Neutrophil (primary cell): ENCODE measurements around the gene COA1.
"Not testable (repeated sequence)": the region's sequence is repeated elsewhere in the genome, so short reads cannot be mapped to it uniquely, and the experiment has no call there.

Experiments
- H3K27ac ChIP-seq: fragments of 200-600 bp; sonication (generic); 2 replicates; pipeline ENCODE4 v1.5.1; 2016; ENCODE audit warnings: mild to moderate bottlenecking, moderate library complexity
- H3K27me3 ChIP-seq: fragments of 200-600 bp; sonication (generic); 2 replicates; pipeline ENCODE4 v1.6.0; 2016; ENCODE audit warnings: mild to moderate bottlenecking
- H3K36me3 ChIP-seq: fragments of 200-600 bp; sonication (generic); 2 replicates; pipeline ENCODE4 v1.5.1; 2017
- H3K4me1 ChIP-seq, 2 experiments: fragments of 200-600 bp in 1 of 2; sonication (generic) in 1 of 2; 1 replicate in 1 of 2; 2 replicates in 1 of 2; pipeline versions ENCODE4 v1.5.1 to v1.6.1; 2013 to 2016; ENCODE audit warnings: low read depth in 1 of 2, low read length in 1 of 2, mild to moderate bottlenecking in 1 of 2, moderate library complexity in 1 of 2; ENCODE audit not compliant: control insufficient read depth in 1 of 2, insufficient read depth in 1 of 2
- H3K4me3 ChIP-seq, 2 experiments: fragments of 200-600 bp in 1 of 2; sonication (generic) in 1 of 2; 1 replicate in 1 of 2; 2 replicates in 1 of 2; pipeline ENCODE4 v1.5.1; 2013 to 2016; ENCODE audit warnings: low read depth in 1 of 2, low read length in 1 of 2, mild to moderate bottlenecking in 1 of 2, moderate library complexity in 1 of 2
- H3K9me3 ChIP-seq: fragments of 200-600 bp; sonication (generic); 2 replicates; pipeline ENCODE4 v1.5.1; 2016
- TF ChIP-seq, protein P1 (sequence below): fragments of 200-600 bp; sonication (generic); IDR thresholded peaks from 2 replicates; pipeline ENCODE4 v1.5.1; 2016; ENCODE audit warnings: antibody characterized with exemption

Gene COA1

DNA sequence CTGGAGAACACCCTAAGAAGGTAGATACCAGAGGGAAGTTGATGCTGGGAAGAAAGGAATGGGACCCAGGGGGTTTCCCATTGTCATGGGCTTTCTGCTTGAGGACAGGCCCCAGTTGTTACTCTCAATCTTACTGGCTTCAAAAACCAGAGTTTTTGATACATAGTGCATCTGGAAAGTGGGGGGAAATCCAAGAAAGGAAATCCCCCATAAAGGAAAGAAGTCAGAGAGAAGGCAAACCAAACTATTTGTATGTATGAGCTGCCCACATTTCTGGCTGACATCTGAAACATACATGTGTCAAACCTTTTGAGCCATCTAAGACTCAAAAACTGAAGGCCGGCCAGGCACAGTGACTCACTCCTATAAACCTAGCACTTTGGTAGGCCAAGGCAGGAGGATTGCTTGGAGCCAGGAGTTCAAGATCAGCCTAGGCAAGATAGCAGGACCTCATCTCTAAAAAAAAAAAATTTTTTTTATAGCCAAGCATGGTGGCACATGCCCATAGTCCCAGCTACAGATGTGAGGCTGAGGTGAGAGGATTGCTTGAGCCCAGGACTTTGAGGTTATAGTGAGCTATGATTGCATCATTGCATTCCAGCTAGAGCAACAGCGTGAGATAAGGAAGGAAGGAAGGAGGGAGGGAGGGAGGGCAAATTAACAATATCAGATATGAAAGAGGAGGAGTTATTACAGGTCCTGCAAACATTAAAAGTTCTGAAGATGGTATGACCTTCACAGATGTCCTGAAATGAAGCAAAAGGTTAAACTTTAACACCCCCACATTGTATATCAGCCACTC lies 6.7 kb upstream of the COA1 start:
- Histone ChIP-seq H3K9me3 (no peaks in the 10 kb centered on the region), H3K27me3 (no peaks in the 10 kb centered on the region), H3K27ac (no peak overlapping the region), H3K4me3 (no peak overlapping the region), H3K36me3 (no peaks in the 10 kb centered on the region), H3K4me1 (peaks cover 7 to 9% of the 10 kb centered on the region in 2 experiments)
- TF ChIP-seq, protein P1, sequence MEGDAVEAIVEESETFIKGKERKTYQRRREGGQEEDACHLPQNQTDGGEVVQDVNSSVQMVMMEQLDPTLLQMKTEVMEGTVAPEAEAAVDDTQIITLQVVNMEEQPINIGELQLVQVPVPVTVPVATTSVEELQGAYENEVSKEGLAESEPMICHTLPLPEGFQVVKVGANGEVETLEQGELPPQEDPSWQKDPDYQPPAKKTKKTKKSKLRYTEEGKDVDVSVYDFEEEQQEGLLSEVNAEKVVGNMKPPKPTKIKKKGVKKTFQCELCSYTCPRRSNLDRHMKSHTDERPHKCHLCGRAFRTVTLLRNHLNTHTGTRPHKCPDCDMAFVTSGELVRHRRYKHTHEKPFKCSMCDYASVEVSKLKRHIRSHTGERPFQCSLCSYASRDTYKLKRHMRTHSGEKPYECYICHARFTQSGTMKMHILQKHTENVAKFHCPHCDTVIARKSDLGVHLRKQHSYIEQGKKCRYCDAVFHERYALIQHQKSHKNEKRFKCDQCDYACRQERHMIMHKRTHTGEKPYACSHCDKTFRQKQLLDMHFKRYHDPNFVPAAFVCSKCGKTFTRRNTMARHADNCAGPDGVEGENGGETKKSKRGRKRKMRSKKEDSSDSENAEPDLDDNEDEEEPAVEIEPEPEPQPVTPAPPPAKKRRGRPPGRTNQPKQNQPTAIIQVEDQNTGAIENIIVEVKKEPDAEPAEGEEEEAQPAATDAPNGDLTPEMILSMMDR, result no peak

DNA sequence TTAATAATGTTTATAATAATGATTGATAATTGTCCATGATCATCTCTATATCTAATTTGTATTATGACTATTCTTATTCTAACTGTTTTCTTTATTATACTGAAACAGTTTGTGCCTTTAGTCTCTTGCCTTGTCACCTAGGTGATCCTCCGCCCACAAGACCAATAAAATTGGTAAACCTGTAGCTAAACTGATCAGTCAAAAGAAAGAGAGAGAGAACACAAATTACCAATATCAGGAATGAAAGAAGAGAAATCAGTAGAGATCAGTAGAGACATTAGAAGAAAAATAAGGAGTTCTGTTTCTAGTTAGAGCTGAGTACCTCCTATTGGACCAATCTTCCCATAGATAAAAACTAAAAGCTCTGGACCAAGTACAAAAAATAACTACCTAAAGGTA lies 6.1 kb upstream of the COA1 start:
- H3K36me3 ChIP-seq, result no peaks in the 10 kb centered on the region
- no peaks in the 10 kb centered on the region for H3K9me3 ChIP-seq
- TF ChIP-seq, protein P1, result no peak
- no peak overlapping the region for H3K4me3 ChIP-seq
- H3K4me1 ChIP-seq, result peaks cover 7 to 9% of the 10 kb centered on the region in 2 experiments
- H3K27ac ChIP-seq, result no peak overlapping the region
- no peaks in the 10 kb centered on the region for H3K27me3 ChIP-seq

DNA sequence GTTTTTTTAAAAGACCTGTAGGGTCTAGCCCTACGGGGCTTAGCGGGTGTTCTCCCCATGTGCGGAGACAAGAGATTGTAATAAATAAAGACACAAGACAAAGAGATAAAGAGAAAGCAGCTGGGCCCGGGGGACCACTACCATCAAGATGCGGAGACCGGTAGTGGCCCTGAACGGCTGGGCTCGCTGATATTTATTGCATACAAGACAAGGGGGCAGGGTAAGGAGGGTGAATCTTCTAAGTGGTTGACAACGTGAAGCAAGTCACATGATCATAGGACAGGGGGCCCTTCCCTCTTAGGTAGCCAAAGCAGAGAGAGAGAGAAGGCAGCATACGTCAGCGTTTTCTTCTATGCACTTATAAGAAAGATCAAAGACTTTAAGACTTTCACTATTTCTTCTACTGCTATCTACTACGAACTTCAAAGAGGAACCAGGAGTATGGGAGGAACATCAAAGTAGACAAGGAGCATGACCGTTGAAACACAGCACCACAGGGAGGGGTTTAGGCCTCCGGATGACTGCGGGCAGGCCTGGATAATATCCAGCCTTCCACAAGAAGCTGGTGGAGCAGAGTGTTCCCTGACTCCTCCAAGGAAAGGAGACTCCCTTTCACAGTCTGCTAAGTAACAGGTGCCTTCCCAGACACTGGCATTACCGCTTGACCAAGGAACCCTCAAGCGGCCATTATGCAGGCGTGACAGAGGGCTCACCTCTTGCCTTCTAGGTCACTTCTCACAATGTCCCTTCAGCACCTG lies 5.4 kb upstream of the COA1 start:
- not testable (repeated sequence) for H3K9me3 ChIP-seq, H3K4me3 ChIP-seq, H3K36me3 ChIP-seq, H3K27ac ChIP-seq, H3K27me3 ChIP-seq
- H3K4me1 ChIP-seq, result peaks cover 11 to 12% of the 10 kb centered on the region in 2 experiments

DNA sequence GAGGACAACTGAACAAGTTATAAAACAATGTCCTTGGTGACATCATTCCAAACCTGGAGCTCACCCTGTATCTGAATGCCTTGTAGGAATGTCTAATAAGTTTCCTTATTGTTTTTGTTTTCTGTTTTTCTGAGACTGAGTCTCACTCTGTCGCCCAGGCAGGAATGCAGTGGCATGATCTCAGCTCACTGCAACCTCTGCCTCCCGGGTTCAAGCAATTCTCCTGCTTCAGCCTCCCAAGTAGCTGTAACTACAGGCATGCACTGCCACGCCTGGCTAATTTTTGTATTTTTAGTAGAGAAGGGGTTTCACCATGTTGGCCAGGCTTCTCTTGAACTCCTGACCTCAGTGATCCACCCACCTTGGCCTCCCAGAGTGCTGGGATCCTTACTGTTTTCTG lies 2.2 kb upstream of the COA1 start:
- not testable (repeated sequence) for H3K27ac ChIP-seq, H3K9me3 ChIP-seq, H3K4me3 ChIP-seq, H3K27me3 ChIP-seq, H3K36me3 ChIP-seq
- peaks cover 18 to 22% of the 10 kb centered on the region in 2 experiments for H3K4me1 ChIP-seq

DNA sequence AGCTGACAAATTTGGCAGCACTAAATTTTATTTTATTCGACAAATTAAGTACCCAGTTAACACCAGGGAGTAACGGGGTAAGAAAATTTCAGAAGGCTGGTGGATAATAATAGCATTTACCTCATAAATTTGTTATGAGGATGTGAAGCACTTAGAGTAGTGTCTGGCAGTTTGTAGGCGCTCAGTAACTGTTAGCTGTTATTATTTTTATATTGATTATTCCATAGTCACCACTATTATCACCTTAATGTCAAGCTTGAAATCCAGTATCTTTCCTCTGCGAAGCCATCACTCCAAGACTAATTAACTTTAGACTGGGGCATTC lies 563 bp upstream of the COA1 start:
- H3K9me3 ChIP-seq, result no peaks in the 10 kb centered on the region
- H3K27me3 ChIP-seq, result no peaks in the 10 kb centered on the region
- H3K36me3 ChIP-seq, result no peaks in the 10 kb centered on the region
- peak overlapping the region; percentile 65 for H3K27ac ChIP-seq
- H3K4me1 ChIP-seq, result peaks cover 12 to 15% of the 10 kb centered on the region in 2 experiments
- TF ChIP-seq, protein P1, result no peak
- peak overlapping the region; percentile 78 to 92 for H3K4me3 ChIP-seq

DNA sequence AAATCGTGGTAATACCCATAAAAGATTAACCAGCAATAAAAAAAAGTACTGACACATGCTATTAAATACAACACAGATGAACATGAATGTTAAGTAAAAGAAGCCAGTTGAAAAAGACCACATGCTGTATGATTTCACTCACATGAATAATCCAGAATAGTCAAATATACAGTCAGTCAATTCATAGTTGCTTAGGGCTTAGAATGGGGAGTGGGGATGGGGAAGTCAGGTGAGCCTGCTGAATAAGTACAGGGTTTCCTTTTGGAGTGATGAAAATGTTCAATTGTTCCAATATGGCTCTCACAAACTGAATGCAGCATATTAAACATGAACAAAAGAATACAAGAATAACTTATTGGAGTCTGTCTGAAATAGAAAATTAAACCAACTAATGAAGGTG lies 1.8 kb downstream of the COA1 start:
- no peaks in the 10 kb centered on the region for H3K9me3 ChIP-seq
- no peaks in the 10 kb centered on the region for H3K27me3 ChIP-seq
- no peaks in the 10 kb centered on the region for H3K36me3 ChIP-seq
- H3K4me3 ChIP-seq, result no peak overlapping the region
- TF ChIP-seq, protein P1, result no peak
- no peak overlapping the region for H3K27ac ChIP-seq
- H3K4me1 ChIP-seq, result peaks cover 12 to 15% of the 10 kb centered on the region in 2 experiments
